ENCODE results near the gene GATM.

Gene GATM

DNA sequence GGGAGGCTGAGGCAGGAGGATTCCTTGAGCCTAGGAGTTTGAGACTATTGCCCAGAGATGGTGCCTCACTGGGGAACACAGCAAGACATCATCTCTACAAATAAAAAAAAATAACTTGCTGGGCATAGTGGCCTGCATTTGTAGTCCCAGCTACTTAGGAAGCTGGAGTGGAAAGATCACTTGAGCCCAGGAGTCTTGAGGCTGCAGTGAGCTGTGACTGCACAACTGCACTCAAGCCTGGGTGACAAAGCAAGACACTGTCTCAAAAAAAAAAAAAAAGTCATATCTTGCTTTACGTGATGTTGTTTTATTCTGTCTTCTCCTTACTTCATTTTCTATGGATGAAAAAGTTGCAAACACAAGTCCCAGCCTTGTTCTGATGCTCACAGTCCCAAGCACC lies 14.1 kb downstream of the GATM start:
- no peak overlapping the region for H3K4me3 ChIP-seq (ENCODE audit: low read depth, low read length)
- H3K27me3 ChIP-seq, result peaks cover 23% of the 10 kb centered on the region
- H3K9me3 ChIP-seq, result no peaks in the 10 kb centered on the region
- TF ChIP-seq, protein P1, sequence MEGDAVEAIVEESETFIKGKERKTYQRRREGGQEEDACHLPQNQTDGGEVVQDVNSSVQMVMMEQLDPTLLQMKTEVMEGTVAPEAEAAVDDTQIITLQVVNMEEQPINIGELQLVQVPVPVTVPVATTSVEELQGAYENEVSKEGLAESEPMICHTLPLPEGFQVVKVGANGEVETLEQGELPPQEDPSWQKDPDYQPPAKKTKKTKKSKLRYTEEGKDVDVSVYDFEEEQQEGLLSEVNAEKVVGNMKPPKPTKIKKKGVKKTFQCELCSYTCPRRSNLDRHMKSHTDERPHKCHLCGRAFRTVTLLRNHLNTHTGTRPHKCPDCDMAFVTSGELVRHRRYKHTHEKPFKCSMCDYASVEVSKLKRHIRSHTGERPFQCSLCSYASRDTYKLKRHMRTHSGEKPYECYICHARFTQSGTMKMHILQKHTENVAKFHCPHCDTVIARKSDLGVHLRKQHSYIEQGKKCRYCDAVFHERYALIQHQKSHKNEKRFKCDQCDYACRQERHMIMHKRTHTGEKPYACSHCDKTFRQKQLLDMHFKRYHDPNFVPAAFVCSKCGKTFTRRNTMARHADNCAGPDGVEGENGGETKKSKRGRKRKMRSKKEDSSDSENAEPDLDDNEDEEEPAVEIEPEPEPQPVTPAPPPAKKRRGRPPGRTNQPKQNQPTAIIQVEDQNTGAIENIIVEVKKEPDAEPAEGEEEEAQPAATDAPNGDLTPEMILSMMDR (IDR thresholded peaks at IDR 0.05; ENCODE audit: low read depth, low read length), result no peak
- no peaks in the 10 kb centered on the region for H3K36me3 ChIP-seq
- no peaks in the 10 kb centered on the region for H3K4me1 ChIP-seq
- DNase-seq, result no peak

DNA sequence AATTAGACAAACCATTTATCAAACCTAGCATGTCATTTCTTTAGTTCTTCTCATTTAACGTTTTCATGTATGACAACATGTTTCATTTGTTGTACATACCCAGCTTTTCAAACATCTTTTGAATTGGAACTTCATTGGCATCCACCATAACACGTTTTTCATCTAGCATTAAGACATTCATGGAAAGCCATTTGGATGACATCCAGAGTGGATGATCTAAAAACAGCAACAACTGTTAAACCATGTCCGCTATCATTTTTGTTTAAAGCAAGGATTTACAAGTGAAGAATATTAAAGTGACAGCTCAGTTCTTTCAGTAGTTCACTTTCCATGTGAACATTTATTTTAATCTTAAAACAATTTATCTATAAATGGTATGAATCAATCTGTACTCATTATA lies 14.5 kb downstream of the GATM start:
- Histone ChIP-seq H3K36me3 (no peaks in the 10 kb centered on the region), H3K27me3 (peaks cover 23% of the 10 kb centered on the region), H3K9me3 (no peaks in the 10 kb centered on the region), H3K4me3 (ENCODE audit: low read depth, low read length) (no peak overlapping the region), H3K4me1 (no peaks in the 10 kb centered on the region)
- TF ChIP-seq, protein P1 (IDR thresholded peaks at IDR 0.05; ENCODE audit: low read depth, low read length), result no peak
- no peak for DNase-seq

DNA sequence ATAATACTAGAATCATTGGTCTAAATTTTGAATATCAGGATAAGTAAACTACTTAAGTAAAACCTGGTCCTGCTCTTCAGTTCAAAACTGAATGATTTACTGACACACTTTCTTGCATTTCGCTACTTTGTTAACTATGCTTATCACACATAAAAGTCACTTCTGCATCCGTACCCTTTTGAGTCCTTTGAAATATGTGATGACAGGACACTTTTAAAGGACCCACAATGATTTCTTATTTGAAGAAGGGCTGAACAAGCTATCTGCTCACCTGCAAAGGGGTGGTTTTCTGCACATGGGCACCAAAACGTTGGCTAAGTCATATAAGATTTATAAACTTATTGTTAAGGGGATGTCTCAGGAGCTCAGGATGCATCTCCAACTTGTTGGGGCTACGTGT lies 15.0 kb downstream of the GATM start:
- Histone ChIP-seq H3K4me3 (ENCODE audit: low read depth, low read length) (no peak overlapping the region), H3K36me3 (no peaks in the 10 kb centered on the region), H3K27me3 (peaks cover 19% of the 10 kb centered on the region), H3K9me3 (no peaks in the 10 kb centered on the region), H3K4me1 (no peaks in the 10 kb centered on the region)
- no peak for DNase-seq
- TF ChIP-seq, protein P1 (IDR thresholded peaks at IDR 0.05; ENCODE audit: low read depth, low read length), result no peak

DNA sequence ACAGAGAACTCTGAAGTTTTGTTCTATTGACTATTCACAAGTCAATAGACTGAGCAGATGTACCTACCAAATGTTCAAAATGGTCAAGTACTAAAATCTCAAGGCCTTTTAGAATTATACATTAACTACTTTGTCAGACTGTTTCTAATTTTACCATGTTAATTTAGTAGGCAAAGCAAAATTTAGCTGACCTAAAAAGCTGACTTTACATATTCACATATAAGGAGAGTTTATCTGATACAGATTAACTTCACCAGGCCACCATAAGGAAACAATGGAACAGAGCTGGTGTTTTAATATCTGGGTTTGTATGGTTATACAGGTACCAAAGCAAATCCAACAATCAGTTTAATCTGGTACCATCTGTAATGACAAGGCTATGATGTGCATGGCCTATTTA lies 15.9 kb downstream of the GATM start:
- H3K4me1 ChIP-seq, result no peaks in the 10 kb centered on the region
- TF ChIP-seq, protein P1 (IDR thresholded peaks at IDR 0.05; ENCODE audit: low read depth, low read length), result no peak

DNA sequence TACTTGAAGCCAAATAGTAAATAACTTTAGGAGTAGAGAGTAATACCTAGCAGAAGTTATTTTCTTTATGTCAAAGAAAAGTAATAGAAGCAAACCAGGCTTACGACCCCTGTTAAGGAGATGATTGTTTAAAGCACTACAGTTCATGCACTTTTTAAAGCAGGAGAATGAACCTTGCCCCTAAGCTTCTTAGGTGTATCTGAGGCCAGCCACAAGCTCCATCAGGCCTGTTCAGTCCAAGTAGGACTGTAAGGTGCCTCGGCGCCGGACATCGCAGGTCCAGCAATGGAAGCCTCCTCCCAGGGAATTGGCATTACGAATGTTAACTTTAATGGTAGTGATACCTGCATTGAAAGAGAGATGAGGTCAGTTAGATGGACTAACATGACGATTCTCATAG lies 16.5 kb downstream of the GATM start:
- no peak for DNase-seq
- TF ChIP-seq, protein P1 (IDR thresholded peaks at IDR 0.05; ENCODE audit: low read depth, low read length), result no peak
- H3K27me3 ChIP-seq, result peaks cover 14% of the 10 kb centered on the region
- no peak overlapping the region for H3K4me3 ChIP-seq (ENCODE audit: low read depth, low read length)
- H3K4me1 ChIP-seq, result no peaks in the 10 kb centered on the region
- no peaks in the 10 kb centered on the region for H3K9me3 ChIP-seq
- no peaks in the 10 kb centered on the region for H3K36me3 ChIP-seq

More for the DNA sequence above, 15.9 kb downstream of the GATM start:
- Histone ChIP-seq H3K27me3 (peaks cover 14% of the 10 kb centered on the region), H3K4me3 (ENCODE audit: low read depth, low read length) (no peak overlapping the region), H3K9me3 (no peaks in the 10 kb centered on the region), H3K36me3 (no peaks in the 10 kb centered on the region)
- DNase-seq, result no peak

DNA sequence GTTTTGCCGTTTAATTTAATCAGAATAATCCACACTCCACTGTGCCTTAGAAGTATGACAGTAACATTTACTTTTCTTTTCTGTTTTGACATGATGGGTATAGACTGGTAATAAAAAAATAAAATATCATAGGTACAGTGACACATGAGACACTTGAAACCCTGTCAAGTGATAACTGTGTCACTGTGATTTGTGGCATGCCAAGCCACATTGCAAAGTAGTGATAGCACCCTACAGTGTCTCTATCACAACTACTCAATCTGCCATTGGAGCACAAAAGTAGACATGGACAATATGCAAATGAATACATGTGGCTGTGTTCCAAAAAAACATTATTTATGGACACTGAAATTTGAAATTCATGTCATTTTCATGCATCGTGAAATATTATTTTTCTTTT lies 22.5 kb downstream of the GATM start:
- H3K36me3 ChIP-seq, result no peaks in the 10 kb centered on the region
- H3K4me1 ChIP-seq, result peaks cover 4% of the 10 kb centered on the region
- no peaks in the 10 kb centered on the region for H3K9me3 ChIP-seq
- TF ChIP-seq, protein P1 (IDR thresholded peaks at IDR 0.05; ENCODE audit: low read depth, low read length), result no peak
- H3K4me3 ChIP-seq (ENCODE audit: low read depth, low read length), result no peak overlapping the region
- H3K27me3 ChIP-seq, result 0 out of 2 replicates have a peak, but pooled peaks cover 6% of the 10 kb centered on the region
- no peak for DNase-seq
